ENCODE data around the gene SH3PXD2A.

- TF ChIP-seq POLR2A (IDR thresholded peaks at IDR 0.05) (no peak), CTCF (IDR thresholded peaks at IDR 0.05) (no peak)
These were observed 104.5 kb downstream of the SH3PXD2A start for GRCh38 chr10:103750836-103751235.

Data from Peyer's patch (tissue), 4 donors.